Tongue (tissue), 2 donors: ENCODE measurements around the gene UBA1. TPM values are rescaled to one million over a fixed set of nuclear protein-coding genes. Genes with fewer than 3 reads are reported as not detected.

Experiments
- DNase-seq: peaks from one replicate; pipeline ENCODE4 v3.0.0-alpha.2; 2015
- total RNA-seq: library from RNA; depleted of rRNA; stranded (reverse); fragments of >200 nt; gene quantifications from one replicate; pipeline ENCODE4 v1.2.3, GENCODE V29; 2014

The UBA1 gene
- total RNA-seq, 1 donor from 2014 or later: 127 TPM

GRCh38 chrX:47189906-47190305 is 3.7 kb upstream of the UBA1 start:
- no peak for DNase-seq

DNA sequence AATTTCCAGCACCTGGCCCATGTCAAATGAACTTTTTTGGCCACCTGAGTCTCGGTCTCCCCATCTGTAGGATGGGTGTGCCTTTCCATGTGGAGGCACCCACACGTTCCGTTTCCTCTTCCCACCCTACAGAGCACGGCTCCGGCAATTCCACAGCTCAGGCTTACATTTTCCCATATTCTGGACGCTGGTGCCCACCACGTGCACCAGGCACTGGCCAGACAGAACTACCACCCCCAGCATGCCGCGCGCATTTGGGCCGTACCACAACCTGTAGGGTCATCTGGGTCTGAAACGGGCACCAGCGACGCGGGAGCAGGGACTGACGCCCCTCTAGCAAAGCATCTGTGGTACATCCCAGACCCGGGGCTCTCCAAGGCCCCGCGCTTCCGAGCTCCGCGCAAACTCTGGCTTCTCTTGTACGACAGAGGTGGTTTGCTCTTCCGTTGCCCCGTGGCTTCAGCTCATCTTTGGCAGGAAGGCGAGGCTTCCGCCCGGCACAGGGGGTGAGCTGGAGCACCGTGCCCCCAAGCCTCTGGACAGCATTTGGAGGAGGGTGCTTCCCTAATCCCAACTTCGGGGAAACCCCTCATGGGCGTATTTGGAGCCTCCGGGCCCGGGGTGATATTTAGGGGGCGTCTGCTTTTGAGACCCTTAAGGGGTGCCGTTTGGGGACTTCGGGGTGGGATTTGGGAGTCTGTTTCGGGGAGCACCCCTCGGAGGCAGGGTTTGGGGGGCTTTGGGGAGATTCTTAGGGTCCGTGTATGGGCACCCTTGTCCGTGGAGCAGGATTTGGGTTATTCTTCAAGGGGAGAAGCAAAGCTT is 3.0 kb upstream of the UBA1 start:
- DNase-seq: peak; percentile 94

DNA sequence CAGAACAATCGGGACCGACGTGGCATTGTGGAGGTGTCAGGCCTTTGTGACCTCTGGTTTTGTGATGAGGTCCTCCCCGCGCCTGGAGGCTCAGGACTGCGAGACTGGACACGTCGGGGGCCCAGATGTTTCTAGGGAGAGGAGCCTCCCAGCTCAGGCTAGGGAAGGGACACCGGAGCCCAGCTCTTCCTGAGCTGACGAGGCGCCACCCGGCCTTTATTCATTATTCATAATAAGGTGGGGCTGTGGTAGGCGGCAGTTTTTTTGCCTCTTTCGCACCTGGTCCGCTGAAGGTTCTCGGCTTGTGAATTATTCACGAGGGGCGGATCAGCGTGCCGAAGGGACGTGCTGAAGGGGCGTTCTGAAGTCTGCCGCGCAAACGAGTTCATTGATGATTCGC is 2.3 kb upstream of the UBA1 start:
- DNase-seq: peak; percentile 13

DNA sequence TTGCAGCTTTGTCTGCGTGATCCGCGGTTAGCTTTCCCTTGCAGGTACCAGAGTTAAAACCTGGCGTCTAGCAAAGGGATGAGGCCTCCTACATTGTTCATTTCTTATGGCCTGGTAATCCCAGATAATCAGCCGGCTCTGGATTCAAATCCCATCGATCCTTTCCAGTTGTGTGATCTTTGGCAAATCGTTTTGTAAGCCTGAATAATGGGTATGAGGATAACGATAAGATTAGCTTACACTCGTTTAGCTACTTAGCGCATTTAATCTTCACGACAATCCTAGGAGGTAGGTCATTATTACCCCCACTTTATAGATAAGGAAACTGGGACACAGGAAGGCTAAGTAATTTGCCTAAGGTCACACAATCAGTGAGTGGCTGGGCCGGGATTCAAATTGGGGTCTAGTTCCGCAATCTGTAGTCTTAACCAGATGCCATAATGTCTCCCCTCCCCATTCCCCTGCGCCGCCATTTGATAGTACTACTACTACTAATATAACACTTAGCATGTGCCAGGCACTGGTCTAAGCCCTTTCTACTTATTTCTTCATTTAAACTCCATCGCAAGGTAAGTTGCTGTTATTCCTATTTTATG is 1.7 kb upstream of the UBA1 start:
- no peak for DNase-seq

DNA sequence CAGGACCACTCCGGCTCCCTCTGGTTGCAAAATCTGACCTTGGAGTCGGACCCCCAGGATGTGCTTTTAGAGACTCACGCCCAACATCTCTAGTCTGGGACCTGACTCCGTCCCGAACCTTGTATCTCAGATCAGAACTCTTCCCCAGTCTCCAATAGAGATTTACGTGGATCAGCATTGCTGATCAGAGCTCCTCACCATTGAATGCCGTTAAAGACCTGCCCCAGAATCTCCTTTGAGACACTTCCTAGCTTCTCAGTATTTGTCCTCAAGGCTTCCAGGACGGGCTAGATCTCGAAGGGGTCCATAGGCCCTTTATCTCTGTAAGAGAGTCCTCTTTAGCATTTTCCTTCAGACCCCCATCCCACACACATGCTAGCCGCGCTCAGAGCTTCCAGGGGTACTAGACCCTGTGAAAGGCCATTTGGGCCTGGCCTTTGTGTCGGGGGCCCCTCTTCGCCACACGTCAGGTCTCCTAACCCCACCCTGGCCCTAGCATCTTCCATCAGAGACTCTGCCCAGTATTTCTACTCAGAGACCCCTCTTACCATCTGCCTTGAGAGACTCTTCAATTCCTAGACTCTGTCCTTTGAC is 662 bp downstream of the UBA1 start:
- DNase-seq: no peak

DNA sequence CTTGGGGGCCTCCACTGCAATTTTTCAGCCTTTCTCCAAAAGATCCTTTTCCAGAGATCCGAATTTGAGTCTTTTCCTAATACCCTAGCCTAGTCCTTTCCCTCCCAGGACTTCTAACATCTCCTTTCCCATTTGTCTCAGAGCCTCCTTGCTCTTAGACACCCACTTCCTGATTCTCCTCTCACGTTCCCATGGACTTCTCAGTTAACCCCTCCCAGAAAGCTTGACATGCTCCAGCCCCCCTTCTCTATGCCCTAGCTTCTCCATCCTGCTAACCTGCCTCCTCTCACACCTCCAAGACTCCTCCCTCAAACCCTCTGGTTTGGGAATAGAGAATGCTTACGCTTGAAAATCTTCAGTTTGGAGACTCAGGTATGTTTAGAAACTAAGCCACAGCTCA is 2.5 kb downstream of the UBA1 start:
- no peak for DNase-seq

DNA sequence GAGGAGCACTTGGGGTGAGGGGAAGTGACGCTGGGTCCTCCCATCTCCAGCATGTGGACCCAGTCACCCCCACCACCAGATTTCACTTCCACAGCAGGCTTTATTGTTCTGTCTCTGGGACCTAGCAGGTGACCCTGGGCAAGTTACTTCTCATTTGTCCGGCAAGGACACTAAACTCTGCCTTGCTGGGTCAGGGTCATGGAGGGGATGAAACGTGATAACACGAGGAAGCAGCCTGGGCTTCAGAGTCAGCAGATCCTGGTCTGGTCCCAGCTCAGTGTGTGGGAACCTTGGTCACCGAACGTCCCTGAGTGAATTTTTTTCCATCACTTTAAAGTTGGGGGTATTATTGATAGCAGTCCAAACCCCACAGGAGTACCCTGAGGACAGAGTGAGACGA is 3.9 kb downstream of the UBA1 start:
- DNase-seq: no peak

GRCh38 chrX:47198026-47198686 is 4.5 kb downstream of the UBA1 start:
- DNase-seq: no peak

DNA sequence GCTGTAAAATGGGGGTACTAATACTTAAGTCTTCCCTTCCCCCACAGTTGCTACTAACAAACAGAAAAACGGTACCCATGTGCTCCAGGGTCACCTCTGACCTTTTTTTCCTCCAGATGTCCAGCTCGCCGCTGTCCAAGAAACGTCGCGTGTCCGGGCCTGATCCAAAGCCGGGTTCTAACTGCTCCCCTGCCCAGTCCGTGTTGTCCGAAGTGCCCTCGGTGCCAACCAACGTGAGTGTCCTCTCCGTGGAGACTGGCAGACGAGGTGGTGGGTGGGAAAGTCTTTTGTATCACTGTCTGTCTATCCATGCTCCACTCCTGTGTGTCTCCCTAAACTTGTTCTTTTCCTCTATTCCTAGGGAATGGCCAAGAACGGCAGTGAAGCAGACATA is 5.1 kb downstream of the UBA1 start:
- DNase-seq: no peak

- DNase-seq: no peak
These were observed 5.7 kb downstream of the UBA1 start for GRCh38 chrX:47199286-47199685.

DNA sequence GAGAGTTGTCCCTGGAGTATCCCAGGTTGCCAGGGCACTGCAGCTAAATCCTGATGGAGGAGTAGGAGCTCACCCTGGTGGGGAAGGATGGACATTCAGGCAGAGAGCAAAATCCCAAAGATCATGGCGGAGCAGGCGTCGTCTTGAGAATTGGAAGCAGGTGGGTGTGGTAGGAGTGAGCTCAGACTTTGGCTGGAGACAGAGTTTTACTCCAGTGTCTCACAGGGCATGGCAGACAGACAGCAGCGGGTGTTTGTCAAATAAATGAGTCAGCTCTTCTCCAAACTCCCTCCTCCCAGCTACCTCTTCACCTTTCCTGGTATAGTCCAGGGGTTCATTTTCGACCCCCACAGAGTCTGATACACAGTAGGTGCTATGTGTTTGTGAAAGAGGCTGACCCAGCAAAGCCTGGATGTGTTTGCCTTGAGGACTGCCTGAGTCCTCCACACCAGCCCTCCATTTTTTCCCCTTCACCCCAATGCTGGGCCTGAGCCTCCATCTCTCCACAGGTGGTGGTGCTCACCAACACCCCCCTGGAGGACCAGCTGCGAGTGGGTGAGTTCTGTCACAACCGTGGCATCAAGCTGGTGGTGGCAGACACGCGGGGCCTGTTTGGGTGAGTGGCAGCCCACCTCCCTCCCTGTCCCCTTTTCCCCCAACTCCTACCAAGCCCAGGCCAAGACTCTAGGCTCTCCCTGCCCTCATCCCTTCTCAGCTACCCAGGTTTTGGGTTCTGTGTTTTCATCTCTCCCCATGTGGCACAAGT is 6.9 kb downstream of the UBA1 start:
- DNase-seq: peak; percentile 48

DNA sequence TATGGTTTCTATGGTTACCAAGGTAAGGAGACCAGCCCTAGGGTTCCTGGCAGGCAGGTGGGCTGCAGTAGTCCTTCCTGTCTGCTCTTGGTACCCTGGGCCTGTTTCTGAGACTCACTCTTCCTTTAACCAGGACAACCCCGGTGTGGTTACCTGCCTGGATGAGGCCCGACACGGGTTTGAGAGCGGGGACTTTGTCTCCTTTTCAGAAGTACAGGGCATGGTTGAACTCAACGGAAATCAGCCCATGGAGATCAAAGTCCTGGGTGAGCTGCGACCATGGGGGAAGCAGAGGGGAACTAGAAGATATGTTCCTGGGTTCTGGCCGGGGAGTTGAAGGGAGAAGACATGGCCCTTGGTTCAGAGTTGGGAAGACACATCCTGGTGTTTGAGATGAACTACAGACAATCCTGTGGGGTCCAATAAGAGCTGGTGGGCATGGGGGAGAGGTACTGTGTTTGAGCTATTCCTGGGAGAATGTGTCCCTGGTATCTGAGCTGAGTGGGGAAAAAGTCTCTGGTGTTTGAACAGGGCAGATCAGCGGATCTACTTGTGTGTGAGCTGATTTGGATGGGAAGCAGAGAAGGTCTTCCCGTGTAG is 7.8 kb downstream of the UBA1 start:
- DNase-seq: no peak

GRCh38 chrX:47202316-47202715 is 8.7 kb downstream of the UBA1 start:
- DNase-seq: no peak

DNA sequence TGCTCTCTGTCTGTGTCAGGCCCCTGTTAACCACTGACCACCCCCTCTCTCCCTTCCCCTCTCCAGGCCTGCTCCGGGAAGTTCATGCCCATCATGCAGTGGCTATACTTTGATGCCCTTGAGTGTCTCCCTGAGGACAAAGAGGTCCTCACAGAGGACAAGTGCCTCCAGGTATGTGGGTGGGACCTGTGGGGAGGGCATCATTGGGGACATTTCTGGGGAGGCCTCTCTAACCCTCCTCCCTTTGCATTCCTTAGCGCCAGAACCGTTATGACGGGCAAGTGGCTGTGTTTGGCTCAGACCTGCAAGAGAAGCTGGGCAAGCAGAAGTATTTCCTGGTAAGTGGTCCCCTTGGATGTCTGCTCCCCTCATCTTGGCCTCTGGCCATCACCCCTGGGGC is 9.2 kb downstream of the UBA1 start:
- DNase-seq: no peak

- DNase-seq: no peak
These were observed 11.3 kb downstream of the UBA1 start for GRCh38 chrX:47204970-47205369.

GRCh38 chrX:47206316-47206715 is 12.7 kb downstream of the UBA1 start:
- DNase-seq: no peak

DNA sequence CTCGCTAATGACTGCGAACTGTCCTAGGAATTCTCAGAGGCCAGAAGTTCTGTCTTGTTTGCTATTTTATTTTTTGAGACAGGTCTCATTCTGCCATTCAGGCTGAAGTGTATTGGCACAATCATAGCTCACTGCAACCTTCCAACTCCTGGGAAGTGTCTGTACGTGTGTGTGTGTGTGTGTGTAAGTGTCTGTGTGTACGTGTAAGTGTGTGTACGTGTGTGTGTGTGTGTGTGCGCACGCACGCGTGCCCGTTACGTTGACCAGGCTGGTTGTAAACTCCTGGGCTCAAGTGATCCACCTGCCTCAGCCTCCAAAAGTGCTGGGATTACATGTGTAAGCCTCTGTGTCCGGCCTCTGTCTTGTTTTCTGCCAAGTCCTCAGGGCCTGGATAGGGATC is 14.5 kb downstream of the UBA1 start:
- DNase-seq: no peak

GRCh38 chrX:47209508-47210238 is 16.0 kb downstream of the UBA1 start:
- DNase-seq: no peak

GRCh38 chrX:47210661-47211425 is 17.2 kb downstream of the UBA1 start:
- DNase-seq: no peak
